OCI-LY1 (cell line): Measurements from ENCODE around the gene WNK4.

Experiments
- CTCF ChIP-seq: fragments of 200-600 bp; sonication (generic), shearing (Covaris generic); IDR thresholded peaks from 2 replicates; pipeline ENCODE4 v1.5.1; 2017; ENCODE audit warnings: mild to moderate bottlenecking, antibody characterized with exemption, low read length, moderate library complexity, mixed read lengths
- EZH2 ChIP-seq: fragments of 200-600 bp; sonication (generic), shearing (Covaris generic); IDR thresholded peaks from 2 replicates; pipeline ENCODE4 v1.8.0; 2017; ENCODE audit warnings: borderline replicate concordance, mixed run types, mild to moderate bottlenecking, antibody characterized with exemption, low read length, moderate library complexity, mixed read lengths

GRCh38 chr17:42748202-42748907, 32.1 kb upstream of the WNK4 start:
- TF ChIP-seq CTCF (no peak), EZH2 (no peak)
